IMR-90 (cell line): ENCODE measurements around the gene PPM1L. TPM values are rescaled to one million over a fixed set of nuclear protein-coding genes. Genes with fewer than 3 reads are reported as not detected.

Experiments
- polyA plus RNA-seq, 3 experiments: library from polyadenylated mRNA; depleted of rRNA; stranded (reverse); fragments of >200 nt; gene quantifications; 2 replicates each; pipeline ENCODE4 v1.2.3, GENCODE V29; 2012; ENCODE audit warnings: low replicate concordance in 1 of 3
- total RNA-seq: library from RNA; depleted of rRNA; stranded (reverse); fragments of >200 nt; gene quantifications from 2 replicates; pipeline ENCODE4 v1.2.3, GENCODE V29; 2012; rRNA removed

Gene PPM1L
- total and polyA plus RNA-seq, 2 of the 4 experiments (the other 2 are of a cell fraction): 0.14 to 0.18 TPM

Other genes starting within 250 kb of the PPM1L start
- 46.1 and 57.8 TPM in 2 replicates for gene KPNA4, start 190.7 kb upstream of the PPM1L start, total RNA-seq
- 11.0 and 12.9 TPM in 2 replicates for gene KPNA4, start 190.7 kb upstream of the PPM1L start, polyA plus RNA-seq (2012; rRNA removed)
- gene ARL14, start 79.1 kb upstream of the PPM1L start, total RNA-seq: under 0.01 and 0.18 TPM in 2 replicates
- 0.15 TPM in 1 of 2 replicates, not detected in the other for gene ARL14, start 79.1 kb upstream of the PPM1L start, polyA plus RNA-seq (2012; rRNA removed)